Naive thymus-derived CD8-positive, alpha-beta T cell (primary cell): ENCODE results near the gene RAMP1. TPM values are rescaled to one million over a fixed set of nuclear protein-coding genes. Genes with fewer than 3 reads are reported as not detected.
A peak's percentile ranks its signal among the peaks of the same experiment; 100 is the strongest.

Experiments used
- ATAC-seq, 2 donors: fragments of 150-1000 bp; cut with Tn5 transposase in 1 of 2; sonication (Bioruptor Pico), chemical (Tn5 transposase) in 1 of 2; 1 replicate in 1 of 2; 2 replicates in 1 of 2; pipeline ENCODE4 v1.10.0; 2021; ENCODE audit warnings: mild to moderate bottlenecking in 2 of 2, moderate library complexity in 2 of 2
- POLR2A ChIA-PET: fragments of 350-600 bp; sonication (Branson Sonifier 250); formaldehyde crosslinking; loops from one replicate; lab custom pipeline; 2021; ENCODE audit warnings: antibody characterized with exemption; lab: Charles Lee
- DNase-seq, 10 donors: peaks; one replicate each; pipeline versions ENCODE4 v3.0.0 to v3.0.0-alpha.2; 2020 to 2022
- H3K27ac Mint-ChIP-seq, 10 donors: one replicate each; pipeline ENCODE4 v1.8.0; 2020 to 2022; ENCODE audit warnings: mild to moderate bottlenecking in 10 of 10, mixed read lengths in 10 of 10, moderate library complexity in 4 of 10, inconsistent platforms in 1 of 10
- H3K27me3 Mint-ChIP-seq, 5 donors: one replicate each; pipeline ENCODE4 v1.8.0; 2021 to 2022; ENCODE audit warnings: mixed read lengths in 5 of 5
- H3K36me3 Mint-ChIP-seq, 3 donors: one replicate each; pipeline ENCODE4 v1.8.0; 2020 to 2022; ENCODE audit warnings: mixed read lengths in 3 of 3, mild to moderate bottlenecking in 2 of 3, inconsistent platforms in 1 of 3
- H3K4me1 Mint-ChIP-seq, 4 donors: one replicate each; pipeline ENCODE4 v1.8.0; 2021 to 2022; ENCODE audit warnings: mixed read lengths in 4 of 4
- H3K4me3 Mint-ChIP-seq, 10 donors: one replicate each; pipeline ENCODE4 v1.8.0; 2020 to 2022; ENCODE audit warnings: mild to moderate bottlenecking in 10 of 10, mixed read lengths in 10 of 10, moderate library complexity in 6 of 10, inconsistent platforms in 1 of 10
- H3K9me3 Mint-ChIP-seq, 9 donors: one replicate each; pipeline ENCODE4 v1.8.0; 2020 to 2022; ENCODE audit warnings: mixed read lengths in 9 of 9, mild to moderate bottlenecking in 3 of 9, inconsistent platforms in 1 of 9, moderate library complexity in 1 of 9
- polyA plus RNA-seq, 3 donors: library from polyadenylated mRNA; unstranded; fragments of 300-500 nt; fragmentation: Illumina TruSeq; gene quantifications; one replicate each; pipeline ENCODE4 v1.2.3, GENCODE V29; 2021
- total RNA-seq, 8 experiments: library from RNA in 2 of 8; stranded (reverse) in 2 of 8; gene quantifications; one replicate each; pipeline ENCODE4 v1.2.3 and lab custom pipeline; 2021 to 2026

Gene RAMP1
- total and polyA plus RNA-seq, 5 experiments from 2014 or later = 1.1 TPM; not detected in 4

- no peaks in the 10 kb centered on the region for H3K27me3 Mint-ChIP-seq
- no peaks in the 10 kb centered on the region for H3K36me3 Mint-ChIP-seq
- H3K4me3 Mint-ChIP-seq = no peak overlapping the region
- H3K27ac Mint-ChIP-seq = no peak overlapping the region
- no peaks in the 10 kb centered on the region for H3K9me3 Mint-ChIP-seq
- ATAC-seq (no peak), DNase-seq (no peak)
- peaks cover 21 to 35% (median 31%) of the 10 kb centered on the region in 4 donors for H3K4me1 Mint-ChIP-seq
- POLR2A ChIA-PET = no interaction called here
Observed at GRCh38 chr2:237894396-237894979, 35.1 kb downstream of the RAMP1 start.

GRCh38 chr2:237894986-237895543 lies 35.6 kb downstream of the RAMP1 start:
- Mint-ChIP-seq H3K4me1 (peaks cover 21 to 37% (median 34%) of the 10 kb centered on the region in 4 donors), H3K36me3 (no peaks in the 10 kb centered on the region), H3K4me3 (no peak overlapping the region), H3K27ac (no peak overlapping the region), H3K9me3 (no peaks in the 10 kb centered on the region), H3K27me3 (no peaks in the 10 kb centered on the region)
- DNase-seq = no peak
- POLR2A ChIA-PET = no interaction called here
- ATAC-seq = no peak

- H3K27ac Mint-ChIP-seq = no peak overlapping the region
- no peak for DNase-seq
- H3K27me3 Mint-ChIP-seq = no peaks in the 10 kb centered on the region
- no peaks in the 10 kb centered on the region for H3K36me3 Mint-ChIP-seq
- peaks cover 21 to 37% (median 35%) of the 10 kb centered on the region in 4 donors for H3K4me1 Mint-ChIP-seq
- no peak for ATAC-seq
- POLR2A ChIA-PET = no interaction called here
- no peak overlapping the region for H3K4me3 Mint-ChIP-seq
- no peaks in the 10 kb centered on the region for H3K9me3 Mint-ChIP-seq
Observed at GRCh38 chr2:237895544-237896506, 36.4 kb downstream of the RAMP1 start.

GRCh38 chr2:237896507-237896892 lies 37.1 kb downstream of the RAMP1 start:
- no peaks in the 10 kb centered on the region for H3K9me3 Mint-ChIP-seq
- no peak overlapping the region for H3K4me3 Mint-ChIP-seq
- no peak for DNase-seq
- H3K36me3 Mint-ChIP-seq = no peaks in the 10 kb centered on the region
- H3K4me1 Mint-ChIP-seq = peaks cover 25 to 43% (median 40%) of the 10 kb centered on the region in 4 donors
- peak overlapping the region in 4 of 10 donors; percentile 20 to 71 (median 43) for H3K27ac Mint-ChIP-seq
- ATAC-seq = no peak
- POLR2A ChIA-PET = no interaction called here
- no peaks in the 10 kb centered on the region for H3K27me3 Mint-ChIP-seq

- H3K27me3 Mint-ChIP-seq = no peaks in the 10 kb centered on the region
- H3K4me1 Mint-ChIP-seq = peaks cover 26 to 48% (median 45%) of the 10 kb centered on the region in 4 donors
- ATAC-seq (no peak), DNase-seq (no peak)
- no peaks in the 10 kb centered on the region for H3K9me3 Mint-ChIP-seq
- H3K27ac Mint-ChIP-seq = peak overlapping the region in 4 of 10 donors; percentile 65 to 87 (median 68)
- POLR2A ChIA-PET = no interaction called here
- H3K4me3 Mint-ChIP-seq = peak overlapping the region in 1 of 10 donors; percentile 26
- H3K36me3 Mint-ChIP-seq = no peaks in the 10 kb centered on the region
Observed at GRCh38 chr2:237896956-237897355, 37.5 kb downstream of the RAMP1 start.

- ATAC-seq (no peak), DNase-seq (no peak)
- peaks cover 25 to 48% (median 39%) of the 10 kb centered on the region in 4 donors for H3K4me1 Mint-ChIP-seq
- H3K36me3 Mint-ChIP-seq = no peaks in the 10 kb centered on the region
- POLR2A ChIA-PET = interaction anchor here (1.5 kb wide), 1 partner anchor 70 kb away, joined by 4 read pairs; no protein-coding TSS in a partner anchor
- H3K27me3 Mint-ChIP-seq = no peaks in the 10 kb centered on the region
- H3K27ac Mint-ChIP-seq = peak overlapping the region; percentile 86 to 98 (median 92)
- no peaks in the 10 kb centered on the region for H3K9me3 Mint-ChIP-seq
- peak overlapping the region in 9 of 10 donors; percentile 52 to 85 (median 69) for H3K4me3 Mint-ChIP-seq
Observed at GRCh38 chr2:237898057-237898414, 38.6 kb downstream of the RAMP1 start.

GRCh38 chr2:237900891-237901831 lies 41.7 kb downstream of the RAMP1 start:
- no peaks in the 10 kb centered on the region for H3K9me3 Mint-ChIP-seq
- POLR2A ChIA-PET = interaction anchor here (0.7 kb wide), 1 partner anchor 71 kb away, joined by 12 read pairs; no protein-coding TSS in a partner anchor
- peaks cover 32 to 62% (median 48%) of the 10 kb centered on the region in 4 donors for H3K4me1 Mint-ChIP-seq
- no peaks in the 10 kb centered on the region for H3K27me3 Mint-ChIP-seq
- no peak for ATAC-seq
- no peaks in the 10 kb centered on the region for H3K36me3 Mint-ChIP-seq
- peak overlapping the region in 4 of 10 donors; percentile 36 to 55 (median 45) for H3K4me3 Mint-ChIP-seq
- peak overlapping the region in 9 of 10 donors; percentile 15 to 85 (median 78) for H3K27ac Mint-ChIP-seq
- DNase-seq = no peak

- peaks cover 0 to 3% (median 3%) of the 10 kb centered on the region in 3 donors for H3K36me3 Mint-ChIP-seq
- ATAC-seq (peak in 1 of 2 donors; percentile 48), DNase-seq (peak in 2 of 10 donors; percentile 40 to 48)
- peaks cover 0 to 5% (median 2%) of the 10 kb centered on the region in 9 donors for H3K9me3 Mint-ChIP-seq
- no peaks in the 10 kb centered on the region for H3K27me3 Mint-ChIP-seq
- peak overlapping the region in 8 of 10 donors; percentile 33 to 89 (median 52) for H3K4me3 Mint-ChIP-seq
- H3K27ac Mint-ChIP-seq = peak overlapping the region in 6 of 10 donors; percentile 37 to 95 (median 84)
- peaks cover 32 to 63% (median 51%) of the 10 kb centered on the region in 4 donors for H3K4me1 Mint-ChIP-seq
- POLR2A ChIA-PET = interaction anchor here (0.7 kb wide), 1 partner anchor 70 kb away, joined by 12 read pairs; no protein-coding TSS in a partner anchor
Observed at GRCh38 chr2:237901932-237902850, 42.8 kb downstream of the RAMP1 start.

GRCh38 chr2:237904831-237905599 lies 45.6 kb downstream of the RAMP1 start:
- peak overlapping the region in 6 of 10 donors; percentile 36 to 74 (median 62) for H3K4me3 Mint-ChIP-seq
- H3K9me3 Mint-ChIP-seq = peaks cover 0 to 13% (median 7%) of the 10 kb centered on the region in 9 donors
- peaks cover 0 to 8% (median 6%) of the 10 kb centered on the region in 3 donors for H3K36me3 Mint-ChIP-seq
- POLR2A ChIA-PET = no interaction called here
- peak overlapping the region in 9 of 10 donors; percentile 69 to 92 (median 74) for H3K27ac Mint-ChIP-seq
- DNase-seq (no peak), ATAC-seq (peak in 1 of 2 donors; percentile 41)
- H3K4me1 Mint-ChIP-seq = peaks cover 22 to 39% (median 30%) of the 10 kb centered on the region in 4 donors
- no peaks in the 10 kb centered on the region for H3K27me3 Mint-ChIP-seq

- H3K27ac Mint-ChIP-seq = peak overlapping the region in 1 of 10 donors; percentile 36
- POLR2A ChIA-PET = interaction anchor here (0.6 kb wide), 1 partner anchor 107 kb away, joined by 3 read pairs; no protein-coding TSS in a partner anchor
- ATAC-seq = no peak
- H3K36me3 Mint-ChIP-seq = peaks cover 0 to 8% (median 6%) of the 10 kb centered on the region in 3 donors
- no peaks in the 10 kb centered on the region for H3K27me3 Mint-ChIP-seq
- peaks cover 17 to 26% (median 22%) of the 10 kb centered on the region in 4 donors for H3K4me1 Mint-ChIP-seq
- H3K4me3 Mint-ChIP-seq = peak overlapping the region in 1 of 10 donors; percentile 15
- DNase-seq = no peak
- H3K9me3 Mint-ChIP-seq = peaks cover 0 to 13% (median 7%) of the 10 kb centered on the region in 9 donors
Observed at GRCh38 chr2:237907144-237907543, 47.7 kb downstream of the RAMP1 start.
